Measurements from ENCODE around the gene TTC8.

DNA sequence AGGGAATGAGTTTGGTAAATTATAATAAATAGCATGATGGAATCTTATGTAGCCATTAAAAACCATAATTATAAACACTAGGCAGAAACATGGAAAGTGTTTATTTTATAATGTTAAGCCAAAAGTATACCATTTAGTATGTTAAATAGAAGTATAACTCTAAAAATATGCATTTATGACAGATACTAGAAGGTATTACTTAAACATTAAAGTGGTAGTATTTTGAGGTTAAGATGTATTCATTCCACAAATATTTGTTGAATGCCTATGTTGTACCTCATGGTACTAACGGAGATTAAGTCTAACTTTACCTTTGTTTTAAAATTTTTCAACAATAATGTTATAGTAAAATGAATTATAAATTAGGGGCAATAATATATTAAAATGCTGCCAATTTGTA lies 24.1 kb downstream of the TTC8 start:
- TF ChIP-seq, protein P1, sequence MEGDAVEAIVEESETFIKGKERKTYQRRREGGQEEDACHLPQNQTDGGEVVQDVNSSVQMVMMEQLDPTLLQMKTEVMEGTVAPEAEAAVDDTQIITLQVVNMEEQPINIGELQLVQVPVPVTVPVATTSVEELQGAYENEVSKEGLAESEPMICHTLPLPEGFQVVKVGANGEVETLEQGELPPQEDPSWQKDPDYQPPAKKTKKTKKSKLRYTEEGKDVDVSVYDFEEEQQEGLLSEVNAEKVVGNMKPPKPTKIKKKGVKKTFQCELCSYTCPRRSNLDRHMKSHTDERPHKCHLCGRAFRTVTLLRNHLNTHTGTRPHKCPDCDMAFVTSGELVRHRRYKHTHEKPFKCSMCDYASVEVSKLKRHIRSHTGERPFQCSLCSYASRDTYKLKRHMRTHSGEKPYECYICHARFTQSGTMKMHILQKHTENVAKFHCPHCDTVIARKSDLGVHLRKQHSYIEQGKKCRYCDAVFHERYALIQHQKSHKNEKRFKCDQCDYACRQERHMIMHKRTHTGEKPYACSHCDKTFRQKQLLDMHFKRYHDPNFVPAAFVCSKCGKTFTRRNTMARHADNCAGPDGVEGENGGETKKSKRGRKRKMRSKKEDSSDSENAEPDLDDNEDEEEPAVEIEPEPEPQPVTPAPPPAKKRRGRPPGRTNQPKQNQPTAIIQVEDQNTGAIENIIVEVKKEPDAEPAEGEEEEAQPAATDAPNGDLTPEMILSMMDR (conservative IDR thresholded peaks at IDR 0.05 in 1 of 2, IDR thresholded peaks at IDR 0.05 in 1 of 2; ENCODE audit: extremely low read depth in 1 of 2, insufficient read depth in 1 of 2, low read depth in 1 of 2, low read length in 2 of 2) = no peak
- no peak for TF ChIP-seq EZH2 (IDR thresholded peaks at IDR 0.05; ENCODE audit: borderline replicate concordance, low read length)
